ENCODE data around the gene RAB26. TPM values are rescaled to one million over a fixed set of nuclear protein-coding genes. Genes with fewer than 3 reads are reported as not detected.

Gene RAB26
- polyA plus RNA-seq, 1 experiment = 0.67 TPM

GRCh38 chr16:2195322-2196161 lies 47.1 kb downstream of the RAB26 start:
- H3K36me3 ChIP-seq (ENCODE audit: control insufficient read depth, insufficient read depth, low read length) = no peaks in the 10 kb centered on the region
- POLR2A ChIA-PET = no interaction called here
- no peak overlapping the region for H3K4me3 ChIP-seq (ENCODE audit: low read depth, low read length)
- DNase-seq (ENCODE audit: low read depth) = no peak
- CTCF ChIA-PET = interaction anchor here (0.5 to 1.5 kb wide), 5 partner anchors 14 to 139 kb away, joined by 3 to 4 read pairs (median 3); partner anchors contain the start of gene ECI1
- peaks cover 31% of the 10 kb centered on the region for H3K27me3 ChIP-seq (ENCODE audit: control insufficient read depth, insufficient read depth, low read length)
- no peak for TF ChIP-seq CTCF (IDR thresholded peaks at IDR 0.05; ENCODE audit: insufficient read depth, low read depth, low read length)

- CTCF ChIA-PET = interaction anchor here (0.5 to 1.5 kb wide), 2 partner anchors 55 to 116 kb away, joined by 3 to 4 read pairs; partner anchors contain the start of gene ECI1
- Histone ChIP-seq H3K27me3 (ENCODE audit: control insufficient read depth, insufficient read depth, low read length) (peaks cover 31% of the 10 kb centered on the region), H3K4me3 (ENCODE audit: low read depth, low read length) (peak within 1 kb of the TSS; percentile 29; the same call in 1 of the 2 replicates), H3K36me3 (ENCODE audit: control insufficient read depth, insufficient read depth, low read length) (no peaks in the 10 kb centered on the region)
- DNase-seq (ENCODE audit: low read depth) = no peak
- POLR2A ChIA-PET = no interaction called here
- no peak for TF ChIP-seq CTCF (IDR thresholded peaks at IDR 0.05; ENCODE audit: insufficient read depth, low read depth, low read length)
Measured at GRCh38 chr16:2196162-2196980, 47.9 kb downstream of the RAB26 start, which contains the start of gene CASKIN1. CASKIN1 (minus strand) TSS chr16:2196605; CDS start chr16:2196432, 173 bp downstream.

GRCh38 chr16:2196981-2197511 lies 48.6 kb downstream of the RAB26 start:
- Histone ChIP-seq H3K4me3 (ENCODE audit: low read depth, low read length) (no peak overlapping the region), H3K36me3 (ENCODE audit: control insufficient read depth, insufficient read depth, low read length) (no peaks in the 10 kb centered on the region), H3K27me3 (ENCODE audit: control insufficient read depth, insufficient read depth, low read length) (peaks cover 31% of the 10 kb centered on the region)
- ChIA-PET CTCF (no interaction called here), POLR2A (no interaction called here)
- DNase-seq (ENCODE audit: low read depth) = no peak
- TF ChIP-seq CTCF (IDR thresholded peaks at IDR 0.05; ENCODE audit: insufficient read depth, low read depth, low read length) = no peak

DNA sequence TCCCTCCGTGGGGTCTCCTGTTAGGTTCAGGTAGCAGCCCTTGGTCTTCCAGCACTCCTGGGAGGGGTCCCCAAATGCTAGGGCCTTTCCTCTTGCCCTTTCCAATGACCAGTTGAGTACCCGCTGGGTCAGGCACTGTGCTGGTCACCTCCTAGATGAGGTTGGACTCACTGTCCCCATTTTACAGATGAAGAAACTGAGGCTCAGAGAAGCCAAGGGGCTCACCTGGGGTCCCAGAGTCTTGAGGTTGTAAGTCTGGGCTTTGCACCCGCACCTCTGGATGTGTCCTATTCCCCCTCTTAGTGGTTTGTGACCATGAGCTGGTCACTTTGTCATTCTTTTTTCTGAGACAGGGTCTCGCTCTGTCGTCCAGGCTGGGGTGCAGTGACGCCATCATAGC lies 49.3 kb downstream of the RAB26 start:
- TF ChIP-seq CTCF (IDR thresholded peaks at IDR 0.05; ENCODE audit: insufficient read depth, low read depth, low read length) = no peak
- ChIA-PET POLR2A (no interaction called here), CTCF (no interaction called here)

GRCh38 chr16:2198283-2198682 lies 49.9 kb downstream of the RAB26 start:
- no peaks in the 10 kb centered on the region for H3K36me3 ChIP-seq (ENCODE audit: control insufficient read depth, insufficient read depth, low read length)
- H3K4me3 ChIP-seq (ENCODE audit: low read depth, low read length) = no peak overlapping the region
- CTCF ChIA-PET = interaction anchor here (1.3 kb wide), 1 partner anchor 303 kb away, joined by 3 read pairs; no protein-coding TSS in a partner anchor
- POLR2A ChIA-PET = no interaction called here
- DNase-seq (ENCODE audit: low read depth) = no peak
- TF ChIP-seq CTCF (IDR thresholded peaks at IDR 0.05; ENCODE audit: insufficient read depth, low read depth, low read length) = no peak
- peaks cover 31% of the 10 kb centered on the region for H3K27me3 ChIP-seq (ENCODE audit: control insufficient read depth, insufficient read depth, low read length)

More for the DNA sequence above, 49.3 kb downstream of the RAB26 start:
- H3K27me3 ChIP-seq (ENCODE audit: control insufficient read depth, insufficient read depth, low read length) = peaks cover 31% of the 10 kb centered on the region
- H3K36me3 ChIP-seq (ENCODE audit: control insufficient read depth, insufficient read depth, low read length) = no peaks in the 10 kb centered on the region
- H3K4me3 ChIP-seq (ENCODE audit: low read depth, low read length) = no peak overlapping the region
- no peak for DNase-seq (ENCODE audit: low read depth)
